GM23338 (cell line): ENCODE data around the gene UBE2F. TPM values are rescaled to one million over a fixed set of nuclear protein-coding genes. Genes with fewer than 3 reads are reported as not detected.

ENCODE experiments used
- ATAC-seq: fragments of 200-7000 bp; cut with Tn5 transposase; 3 replicates; pipeline ENCODE4 v1.9.1; 2020
- DNase-seq: peaks from one replicate; pipeline ENCODE4 v3.0.0-alpha.2; 2015; ENCODE audit warnings: low spot score
- H2AFZ ChIP-seq: fragments of 200-600 bp; sonication (generic); 2 replicates; pipeline ENCODE4 v1.8.0; 2016; ENCODE audit warnings: antibody characterized with exemption, mild to moderate bottlenecking, moderate library complexity
- H3F3A ChIP-seq: fragments of 200-600 bp; sonication (generic); replicated peaks from 2 replicates; pipeline ENCODE4 v1.8.0; 2017; ENCODE audit warnings: antibody characterized with exemption, mixed run types, low read depth
- H3K27ac ChIP-seq: fragments of 200-600 bp; sonication (generic); 2 replicates; pipeline ENCODE4 v1.6.1; 2016; ENCODE audit warnings: low read depth
- H3K27me3 ChIP-seq: fragments of 200-600 bp; sonication (generic); 2 replicates; pipeline ENCODE4 v1.8.0; 2016; ENCODE audit warnings: mild to moderate bottlenecking, mixed run types, moderate library complexity; ENCODE audit not compliant: insufficient read depth
- H3K36me3 ChIP-seq: fragments of 200-600 bp; sonication (generic); 2 replicates; pipeline ENCODE4 v1.8.0; 2016; ENCODE audit warnings: mild to moderate bottlenecking; ENCODE audit not compliant: insufficient read depth
- H3K4me1 ChIP-seq: fragments of 200-600 bp; sonication (generic); 2 replicates; pipeline ENCODE4 v1.8.0; 2016; ENCODE audit warnings: mild to moderate bottlenecking, moderate library complexity; ENCODE audit not compliant: insufficient read depth
- H3K4me2 ChIP-seq: fragments of 200-600 bp; sonication (generic); 2 replicates; pipeline ENCODE4 v1.7.1; 2017; ENCODE audit warnings: mixed run types
- H3K4me3 ChIP-seq: fragments of 200-600 bp; sonication (generic); 2 replicates; pipeline ENCODE4 v1.6.1; 2016; ENCODE audit warnings: mixed run types
- H3K79me2 ChIP-seq: fragments of 200-600 bp; sonication (generic); replicated peaks from 2 replicates; pipeline ENCODE4 v1.8.0; 2017; ENCODE audit warnings: mild to moderate bottlenecking; ENCODE audit not compliant: insufficient read depth
- H3K9me2 ChIP-seq: fragments of 200-600 bp; sonication (generic); 2 replicates; pipeline ENCODE4 v1.8.0; 2017; ENCODE audit not compliant: insufficient read depth
- H4K20me1 ChIP-seq: fragments of 200-600 bp; sonication (generic); replicated peaks from 2 replicates; pipeline ENCODE4 v1.8.0; 2017; ENCODE audit warnings: mild to moderate bottlenecking; ENCODE audit not compliant: insufficient read depth
- H3K27ac Mint-ChIP-seq: 2 replicates; pipeline ENCODE4 v1.8.0; 2020; ENCODE audit warnings: inconsistent platforms, mild to moderate bottlenecking, moderate library complexity, mixed read lengths
- H3K27me3 Mint-ChIP-seq: 3 replicates; pipeline ENCODE4 v1.8.0; 2022; ENCODE audit warnings: low read depth, mild to moderate bottlenecking, moderate library complexity, mixed read lengths, inconsistent platforms; ENCODE audit not compliant: insufficient read depth, poor library complexity
- H3K36me3 Mint-ChIP-seq: 3 replicates; pipeline ENCODE4 v1.8.0; 2021; ENCODE audit warnings: low read depth, mild to moderate bottlenecking, inconsistent platforms, moderate library complexity, mixed read lengths
- H3K4me1 Mint-ChIP-seq: 3 replicates; pipeline ENCODE4 v1.8.0; 2020; ENCODE audit warnings: mild to moderate bottlenecking, inconsistent platforms, mixed read lengths
- H3K4me3 Mint-ChIP-seq: 3 replicates; pipeline ENCODE4 v1.8.0; 2021; ENCODE audit warnings: moderate library complexity, mild to moderate bottlenecking, inconsistent platforms, mixed read lengths
- H3K9me3 Mint-ChIP-seq: 3 replicates; pipeline ENCODE4 v1.8.0; 2020; ENCODE audit warnings: moderate library complexity, mild to moderate bottlenecking, inconsistent platforms, mixed read lengths
- CREB1 ChIP-seq: fragments of 250-450 bp; sonication (Bioruptor Pico); IDR thresholded peaks from 2 replicates; pipeline ENCODE4 v1.5.0; 2020; ENCODE audit warnings: low read depth, mild to moderate bottlenecking, moderate library complexity
- EZH2 ChIP-seq: fragments of 200-600 bp; sonication (generic); IDR thresholded peaks from one replicate; pipeline ENCODE4 v1.8.0; 2017; ENCODE audit warnings: antibody characterized with exemption, mild to moderate bottlenecking, low read depth; ENCODE audit not compliant: unreplicated experiment
- EZH2phosphoT487 ChIP-seq: fragments of 200-600 bp; sonication (generic); IDR thresholded peaks from one replicate; pipeline ENCODE4 v1.8.1; 2018; ENCODE audit warnings: antibody characterized with exemption; ENCODE audit not compliant: unreplicated experiment
- JUNB ChIP-seq: IDR thresholded peaks from one replicate; pipeline ENCODE4 v1.6.1; 2016; ENCODE audit warnings: antibody characterized with exemption; ENCODE audit not compliant: unreplicated experiment
- NANOG ChIP-seq: IDR thresholded peaks from 2 replicates; pipeline ENCODE4 v1.6.1; 2016; ENCODE audit warnings: antibody characterized with exemption, borderline replicate concordance
- POLR2AphosphoS5 ChIP-seq: IDR thresholded peaks from 2 replicates; pipeline ENCODE4 v1.6.1; 2016; ENCODE audit warnings: antibody characterized with exemption, low read depth
- STAT1 ChIP-seq: IDR thresholded peaks from one replicate; pipeline ENCODE4 v1.6.1; 2016; ENCODE audit warnings: antibody characterized with exemption; ENCODE audit not compliant: unreplicated experiment
- ZNF114 ChIP-seq: fragments of 250-450 bp; sonication (Bioruptor Pico); IDR thresholded peaks from 2 replicates; pipeline ENCODE4 v1.5.0; 2020; ENCODE audit warnings: mild to moderate bottlenecking, moderate library complexity
- ZNF331 ChIP-seq: fragments of 250-450 bp; sonication (Bioruptor Pico); IDR thresholded peaks from 2 replicates; pipeline ENCODE4 v1.5.0; 2020; ENCODE audit warnings: low read depth, mild to moderate bottlenecking, moderate library complexity
- polyA plus RNA-seq: library from polyadenylated mRNA; unstranded; fragments of >200 nt; fragmentation: Nextera tagmentation; extraction: Ambion mirVana; gene quantifications from 2 replicates; pipeline ENCODE4 v1.2.1, GENCODE V29; 2016
- total RNA-seq: library from RNA; depleted of rRNA; stranded (reverse); fragments of >200 nt; shearing (Covaris generic); gene quantifications from 2 replicates; pipeline ENCODE4 v1.2.3, GENCODE V29; 2014
- TF ChIP-seq, protein P1 (sequence below): fragments of 250-450 bp; sonication (Bioruptor Pico); IDR thresholded peaks from 2 replicates; pipeline ENCODE4 v1.5.0; 2020; ENCODE audit warnings: mild to moderate bottlenecking, moderate library complexity
- TF ChIP-seq, protein P2 (sequence below), 2 experiments: fragments of 200-600 bp in 1 of 2; sonication (generic) in 1 of 2; conservative IDR thresholded peaks; 2 replicates each; pipeline versions ENCODE4 v1.5.1 to v1.6.1; 2016 to 2017; ENCODE audit warnings: antibody characterized with exemption in 2 of 2, low read depth in 2 of 2, mild to moderate bottlenecking in 2 of 2, moderate library complexity in 1 of 2
- TF ChIP-seq, protein P3 (sequence below): IDR thresholded peaks from one replicate; pipeline ENCODE4 v1.6.1; 2018; ENCODE audit warnings: antibody characterized with exemption; ENCODE audit not compliant: unreplicated experiment
- TF ChIP-seq, protein P4 (sequence below): IDR thresholded peaks from 2 replicates; pipeline ENCODE4 v1.6.1; 2016; ENCODE audit warnings: antibody characterized with exemption

The UBE2F gene
- total and polyA plus RNA-seq, 2 experiments from 2014 or later: 98.2 to 106 TPM

DNA sequence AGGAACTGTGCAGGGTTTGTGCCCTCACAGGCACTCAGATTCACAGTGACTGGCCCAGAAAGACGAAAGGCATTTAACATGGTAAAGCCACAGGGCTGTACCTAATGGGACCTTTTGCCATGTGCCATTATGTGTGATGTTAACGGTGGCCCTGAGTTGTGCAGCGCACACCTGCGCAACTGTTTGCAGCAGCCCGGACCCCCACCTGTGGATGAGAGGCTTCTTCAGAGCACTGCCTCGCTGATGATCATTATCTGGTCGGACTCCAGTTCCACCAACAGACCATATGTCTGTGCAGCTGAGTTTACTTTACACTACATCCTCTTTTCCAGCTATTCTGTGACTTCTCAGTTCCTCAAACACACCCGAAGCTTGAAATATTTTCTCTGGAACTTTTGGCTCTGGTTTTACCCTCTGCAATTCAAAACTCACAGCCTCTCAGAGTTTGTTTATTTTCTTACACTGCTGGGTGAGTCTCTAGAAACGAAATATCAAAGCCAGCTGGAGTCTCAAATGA is 35.6 kb upstream of the UBE2F start:
- no peak overlapping the region for H3K27ac ChIP-seq
- DNase-seq (no peak), ATAC-seq (no peak)

More for the DNA sequence above, 35.6 kb upstream of the UBE2F start:
- H3K9me2 ChIP-seq: no peaks in the 10 kb centered on the region
- no peak overlapping the region for H3K27ac Mint-ChIP-seq
- H3K4me2 ChIP-seq: no peak overlapping the region
- no peaks in the 10 kb centered on the region for H3F3A ChIP-seq
- no peak overlapping the region for H3K4me3 Mint-ChIP-seq
- no peaks in the 10 kb centered on the region for H3K36me3 ChIP-seq
- peaks cover 11% of the 10 kb centered on the region for H3K36me3 Mint-ChIP-seq
- H3K9me3 Mint-ChIP-seq: peaks cover 30% of the 10 kb centered on the region
- no peaks in the 10 kb centered on the region for H3K27me3 ChIP-seq
- H3K4me1 ChIP-seq: no peaks in the 10 kb centered on the region
- H3K4me1 Mint-ChIP-seq: no peaks in the 10 kb centered on the region
- TF ChIP-seq ZNF114 (CRISPR knock-in tag): no peak
- no peak for TF ChIP-seq EZH2phosphoT487
- no peak for TF ChIP-seq JUNB
- TF ChIP-seq NANOG: no peak
- TF ChIP-seq STAT1: no peak
- TF ChIP-seq CREB1 (CRISPR knock-in tag): no peak
- no peak for TF ChIP-seq POLR2AphosphoS5
- TF ChIP-seq, protein P1, sequence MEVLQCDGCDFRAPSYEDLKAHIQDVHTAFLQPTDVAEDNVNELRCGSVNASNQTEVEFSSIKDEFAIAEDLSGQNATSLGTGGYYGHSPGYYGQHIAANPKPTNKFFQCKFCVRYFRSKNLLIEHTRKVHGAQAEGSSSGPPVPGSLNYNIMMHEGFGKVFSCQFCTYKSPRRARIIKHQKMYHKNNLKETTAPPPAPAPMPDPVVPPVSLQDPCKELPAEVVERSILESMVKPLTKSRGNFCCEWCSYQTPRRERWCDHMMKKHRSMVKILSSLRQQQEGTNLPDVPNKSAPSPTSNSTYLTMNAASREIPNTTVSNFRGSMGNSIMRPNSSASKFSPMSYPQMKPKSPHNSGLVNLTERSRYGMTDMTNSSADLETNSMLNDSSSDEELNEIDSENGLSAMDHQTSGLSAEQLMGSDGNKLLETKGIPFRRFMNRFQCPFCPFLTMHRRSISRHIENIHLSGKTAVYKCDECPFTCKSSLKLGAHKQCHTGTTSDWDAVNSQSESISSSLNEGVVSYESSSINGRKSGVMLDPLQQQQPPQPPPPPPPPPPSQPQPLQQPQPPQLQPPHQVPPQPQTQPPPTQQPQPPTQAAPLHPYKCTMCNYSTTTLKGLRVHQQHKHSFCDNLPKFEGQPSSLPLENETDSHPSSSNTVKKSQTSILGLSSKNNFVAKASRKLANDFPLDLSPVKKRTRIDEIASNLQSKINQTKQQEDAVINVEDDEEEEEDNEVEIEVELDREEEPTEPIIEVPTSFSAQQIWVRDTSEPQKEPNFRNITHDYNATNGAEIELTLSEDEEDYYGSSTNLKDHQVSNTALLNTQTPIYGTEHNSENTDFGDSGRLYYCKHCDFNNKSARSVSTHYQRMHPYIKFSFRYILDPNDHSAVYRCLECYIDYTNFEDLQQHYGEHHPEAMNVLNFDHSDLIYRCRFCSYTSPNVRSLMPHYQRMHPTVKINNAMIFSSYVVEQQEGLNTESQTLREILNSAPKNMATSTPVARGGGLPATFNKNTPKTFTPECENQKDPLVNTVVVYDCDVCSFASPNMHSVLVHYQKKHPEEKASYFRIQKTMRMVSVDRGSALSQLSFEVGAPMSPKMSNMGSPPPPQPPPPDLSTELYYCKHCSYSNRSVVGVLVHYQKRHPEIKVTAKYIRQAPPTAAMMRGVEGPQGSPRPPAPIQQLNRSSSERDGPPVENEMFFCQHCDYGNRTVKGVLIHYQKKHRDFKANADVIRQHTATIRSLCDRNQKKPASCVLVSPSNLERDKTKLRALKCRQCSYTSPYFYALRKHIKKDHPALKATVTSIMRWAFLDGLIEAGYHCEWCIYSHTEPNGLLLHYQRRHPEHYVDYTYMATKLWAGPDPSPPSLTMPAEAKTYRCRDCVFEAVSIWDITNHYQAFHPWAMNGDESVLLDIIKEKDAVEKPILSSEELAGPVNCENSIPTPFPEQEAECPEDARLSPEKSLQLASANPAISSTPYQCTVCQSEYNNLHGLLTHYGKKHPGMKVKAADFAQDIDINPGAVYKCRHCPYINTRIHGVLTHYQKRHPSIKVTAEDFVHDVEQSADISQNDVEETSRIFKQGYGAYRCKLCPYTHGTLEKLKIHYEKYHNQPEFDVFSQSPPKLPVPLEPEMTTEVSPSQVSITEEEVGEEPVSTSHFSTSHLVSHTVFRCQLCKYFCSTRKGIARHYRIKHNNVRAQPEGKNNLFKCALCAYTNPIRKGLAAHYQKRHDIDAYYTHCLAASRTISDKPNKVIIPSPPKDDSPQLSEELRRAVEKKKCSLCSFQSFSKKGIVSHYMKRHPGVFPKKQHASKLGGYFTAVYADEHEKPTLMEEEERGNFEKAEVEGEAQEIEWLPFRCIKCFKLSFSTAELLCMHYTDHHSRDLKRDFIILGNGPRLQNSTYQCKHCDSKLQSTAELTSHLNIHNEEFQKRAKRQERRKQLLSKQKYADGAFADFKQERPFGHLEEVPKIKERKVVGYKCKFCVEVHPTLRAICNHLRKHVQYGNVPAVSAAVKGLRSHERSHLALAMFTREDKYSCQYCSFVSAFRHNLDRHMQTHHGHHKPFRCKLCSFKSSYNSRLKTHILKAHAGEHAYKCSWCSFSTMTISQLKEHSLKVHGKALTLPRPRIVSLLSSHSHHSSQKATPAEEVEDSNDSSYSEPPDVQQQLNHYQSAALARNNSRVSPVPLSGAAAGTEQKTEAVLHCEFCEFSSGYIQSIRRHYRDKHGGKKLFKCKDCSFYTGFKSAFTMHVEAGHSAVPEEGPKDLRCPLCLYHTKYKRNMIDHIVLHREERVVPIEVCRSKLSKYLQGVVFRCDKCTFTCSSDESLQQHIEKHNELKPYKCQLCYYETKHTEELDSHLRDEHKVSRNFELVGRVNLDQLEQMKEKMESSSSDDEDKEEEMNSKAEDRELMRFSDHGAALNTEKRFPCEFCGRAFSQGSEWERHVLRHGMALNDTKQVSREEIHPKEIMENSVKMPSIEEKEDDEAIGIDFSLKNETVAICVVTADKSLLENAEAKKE: no peak
- no peak for TF ChIP-seq EZH2
- TF ChIP-seq, protein P2, sequence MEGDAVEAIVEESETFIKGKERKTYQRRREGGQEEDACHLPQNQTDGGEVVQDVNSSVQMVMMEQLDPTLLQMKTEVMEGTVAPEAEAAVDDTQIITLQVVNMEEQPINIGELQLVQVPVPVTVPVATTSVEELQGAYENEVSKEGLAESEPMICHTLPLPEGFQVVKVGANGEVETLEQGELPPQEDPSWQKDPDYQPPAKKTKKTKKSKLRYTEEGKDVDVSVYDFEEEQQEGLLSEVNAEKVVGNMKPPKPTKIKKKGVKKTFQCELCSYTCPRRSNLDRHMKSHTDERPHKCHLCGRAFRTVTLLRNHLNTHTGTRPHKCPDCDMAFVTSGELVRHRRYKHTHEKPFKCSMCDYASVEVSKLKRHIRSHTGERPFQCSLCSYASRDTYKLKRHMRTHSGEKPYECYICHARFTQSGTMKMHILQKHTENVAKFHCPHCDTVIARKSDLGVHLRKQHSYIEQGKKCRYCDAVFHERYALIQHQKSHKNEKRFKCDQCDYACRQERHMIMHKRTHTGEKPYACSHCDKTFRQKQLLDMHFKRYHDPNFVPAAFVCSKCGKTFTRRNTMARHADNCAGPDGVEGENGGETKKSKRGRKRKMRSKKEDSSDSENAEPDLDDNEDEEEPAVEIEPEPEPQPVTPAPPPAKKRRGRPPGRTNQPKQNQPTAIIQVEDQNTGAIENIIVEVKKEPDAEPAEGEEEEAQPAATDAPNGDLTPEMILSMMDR (conservative IDR thresholded peaks at IDR 0.05; ENCODE audit: low read depth in 2 of 2): no peak
- TF ChIP-seq, protein P3, sequence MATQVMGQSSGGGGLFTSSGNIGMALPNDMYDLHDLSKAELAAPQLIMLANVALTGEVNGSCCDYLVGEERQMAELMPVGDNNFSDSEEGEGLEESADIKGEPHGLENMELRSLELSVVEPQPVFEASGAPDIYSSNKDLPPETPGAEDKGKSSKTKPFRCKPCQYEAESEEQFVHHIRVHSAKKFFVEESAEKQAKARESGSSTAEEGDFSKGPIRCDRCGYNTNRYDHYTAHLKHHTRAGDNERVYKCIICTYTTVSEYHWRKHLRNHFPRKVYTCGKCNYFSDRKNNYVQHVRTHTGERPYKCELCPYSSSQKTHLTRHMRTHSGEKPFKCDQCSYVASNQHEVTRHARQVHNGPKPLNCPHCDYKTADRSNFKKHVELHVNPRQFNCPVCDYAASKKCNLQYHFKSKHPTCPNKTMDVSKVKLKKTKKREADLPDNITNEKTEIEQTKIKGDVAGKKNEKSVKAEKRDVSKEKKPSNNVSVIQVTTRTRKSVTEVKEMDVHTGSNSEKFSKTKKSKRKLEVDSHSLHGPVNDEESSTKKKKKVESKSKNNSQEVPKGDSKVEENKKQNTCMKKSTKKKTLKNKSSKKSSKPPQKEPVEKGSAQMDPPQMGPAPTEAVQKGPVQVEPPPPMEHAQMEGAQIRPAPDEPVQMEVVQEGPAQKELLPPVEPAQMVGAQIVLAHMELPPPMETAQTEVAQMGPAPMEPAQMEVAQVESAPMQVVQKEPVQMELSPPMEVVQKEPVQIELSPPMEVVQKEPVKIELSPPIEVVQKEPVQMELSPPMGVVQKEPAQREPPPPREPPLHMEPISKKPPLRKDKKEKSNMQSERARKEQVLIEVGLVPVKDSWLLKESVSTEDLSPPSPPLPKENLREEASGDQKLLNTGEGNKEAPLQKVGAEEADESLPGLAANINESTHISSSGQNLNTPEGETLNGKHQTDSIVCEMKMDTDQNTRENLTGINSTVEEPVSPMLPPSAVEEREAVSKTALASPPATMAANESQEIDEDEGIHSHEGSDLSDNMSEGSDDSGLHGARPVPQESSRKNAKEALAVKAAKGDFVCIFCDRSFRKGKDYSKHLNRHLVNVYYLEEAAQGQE: no peak
- no peak for TF ChIP-seq ZNF331
- TF ChIP-seq, protein P4, sequence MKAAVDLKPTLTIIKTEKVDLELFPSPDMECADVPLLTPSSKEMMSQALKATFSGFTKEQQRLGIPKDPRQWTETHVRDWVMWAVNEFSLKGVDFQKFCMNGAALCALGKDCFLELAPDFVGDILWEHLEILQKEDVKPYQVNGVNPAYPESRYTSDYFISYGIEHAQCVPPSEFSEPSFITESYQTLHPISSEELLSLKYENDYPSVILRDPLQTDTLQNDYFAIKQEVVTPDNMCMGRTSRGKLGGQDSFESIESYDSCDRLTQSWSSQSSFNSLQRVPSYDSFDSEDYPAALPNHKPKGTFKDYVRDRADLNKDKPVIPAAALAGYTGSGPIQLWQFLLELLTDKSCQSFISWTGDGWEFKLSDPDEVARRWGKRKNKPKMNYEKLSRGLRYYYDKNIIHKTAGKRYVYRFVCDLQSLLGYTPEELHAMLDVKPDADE: no peak
- H3K4me3 ChIP-seq: no peak overlapping the region
- H3K79me2 ChIP-seq: no peaks in the 10 kb centered on the region
- H4K20me1 ChIP-seq: no peaks in the 10 kb centered on the region
- H3K27me3 Mint-ChIP-seq: peaks cover 4% of the 10 kb centered on the region
- H2AFZ ChIP-seq: no peak overlapping the region
